ENCODE data around the gene GPX4. TPM values are rescaled to one million over a fixed set of nuclear protein-coding genes. Genes with fewer than 3 reads are reported as not detected.

The GPX4 gene
- total and polyA plus RNA-seq, 9 of the 15 experiments (the other 6 are each of a cell fraction or from before 2014, with no cell fraction given) = 61.4 to 661 (median 349) TPM

DNA sequence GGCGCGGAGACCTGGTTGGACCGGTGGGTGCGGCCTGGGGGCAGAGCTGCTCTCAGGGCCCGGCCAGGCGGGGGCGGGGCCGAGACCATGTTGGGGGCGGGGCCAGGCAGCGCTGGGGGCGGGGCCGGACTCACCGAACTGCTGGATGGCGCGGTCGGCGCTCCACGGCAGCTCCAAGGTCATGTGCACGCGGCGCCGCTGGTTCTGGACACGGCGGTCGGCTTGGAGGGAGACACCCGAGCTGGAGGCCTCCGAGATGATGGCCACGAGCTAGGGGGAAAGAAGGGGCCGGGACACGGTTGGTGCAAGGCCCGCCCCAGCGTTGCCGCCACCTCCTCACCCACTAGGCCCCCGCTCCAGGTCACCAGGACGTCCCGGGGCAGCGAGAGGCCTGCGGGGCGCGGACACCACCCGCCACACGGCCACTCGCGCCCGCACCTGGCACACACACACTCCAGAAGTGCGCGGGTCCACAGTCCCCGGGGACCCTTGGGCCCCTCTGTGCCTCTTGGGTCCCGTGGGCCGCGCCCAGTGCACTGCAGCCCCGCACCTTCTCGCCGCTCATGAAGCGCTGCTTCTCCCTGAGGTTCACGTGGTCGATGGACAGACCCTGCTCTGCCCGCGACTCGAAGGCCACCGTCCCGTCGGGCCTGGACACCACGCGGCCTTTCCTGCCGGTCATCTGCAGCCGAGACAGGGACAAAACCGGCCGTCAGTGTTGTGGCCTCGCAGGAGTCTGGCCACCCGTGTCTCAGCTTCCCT is 8.7 kb downstream of the GPX4 start (continued):
- TF ChIP-seq, protein P1, sequence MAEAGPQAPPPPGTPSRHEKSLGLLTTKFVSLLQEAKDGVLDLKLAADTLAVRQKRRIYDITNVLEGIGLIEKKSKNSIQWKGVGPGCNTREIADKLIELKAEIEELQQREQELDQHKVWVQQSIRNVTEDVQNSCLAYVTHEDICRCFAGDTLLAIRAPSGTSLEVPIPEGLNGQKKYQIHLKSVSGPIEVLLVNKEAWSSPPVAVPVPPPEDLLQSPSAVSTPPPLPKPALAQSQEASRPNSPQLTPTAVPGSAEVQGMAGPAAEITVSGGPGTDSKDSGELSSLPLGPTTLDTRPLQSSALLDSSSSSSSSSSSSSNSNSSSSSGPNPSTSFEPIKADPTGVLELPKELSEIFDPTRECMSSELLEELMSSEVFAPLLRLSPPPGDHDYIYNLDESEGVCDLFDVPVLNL (CRISPR knock-in tag; IDR thresholded peaks at IDR 0.05; ENCODE audit: low read depth) = no peak; the same call in 1 of the 2 replicates
- TF ChIP-seq, protein P2, sequence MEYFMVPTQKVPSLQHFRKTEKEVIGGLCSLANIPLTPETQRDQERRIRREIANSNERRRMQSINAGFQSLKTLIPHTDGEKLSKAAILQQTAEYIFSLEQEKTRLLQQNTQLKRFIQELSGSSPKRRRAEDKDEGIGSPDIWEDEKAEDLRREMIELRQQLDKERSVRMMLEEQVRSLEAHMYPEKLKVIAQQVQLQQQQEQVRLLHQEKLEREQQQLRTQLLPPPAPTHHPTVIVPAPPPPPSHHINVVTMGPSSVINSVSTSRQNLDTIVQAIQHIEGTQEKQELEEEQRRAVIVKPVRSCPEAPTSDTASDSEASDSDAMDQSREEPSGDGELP (CRISPR knock-in tag; IDR thresholded peaks at IDR 0.05; ENCODE audit: borderline replicate concordance) = peak; percentile 49
- no peak for TF ChIP-seq PML (IDR thresholded peaks at IDR 0.05; ENCODE audit: low read length)
- no peak for TF ChIP-seq ZNF696 (CRISPR knock-in tag; conservative IDR thresholded peaks at IDR 0.05)
- TF ChIP-seq DACH1 (IDR thresholded peaks at IDR 0.05; ENCODE audit: partially characterized antibody) = no peak
- TF ChIP-seq SMARCA5 (IDR thresholded peaks at IDR 0.05) = no peak
- TF ChIP-seq, protein P3, sequence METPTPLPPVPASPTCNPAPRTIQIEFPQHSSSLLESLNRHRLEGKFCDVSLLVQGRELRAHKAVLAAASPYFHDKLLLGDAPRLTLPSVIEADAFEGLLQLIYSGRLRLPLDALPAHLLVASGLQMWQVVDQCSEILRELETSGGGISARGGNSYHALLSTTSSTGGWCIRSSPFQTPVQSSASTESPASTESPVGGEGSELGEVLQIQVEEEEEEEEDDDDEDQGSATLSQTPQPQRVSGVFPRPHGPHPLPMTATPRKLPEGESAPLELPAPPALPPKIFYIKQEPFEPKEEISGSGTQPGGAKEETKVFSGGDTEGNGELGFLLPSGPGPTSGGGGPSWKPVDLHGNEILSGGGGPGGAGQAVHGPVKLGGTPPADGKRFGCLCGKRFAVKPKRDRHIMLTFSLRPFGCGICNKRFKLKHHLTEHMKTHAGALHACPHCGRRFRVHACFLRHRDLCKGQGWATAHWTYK (CRISPR knock-in tag; IDR thresholded peaks at IDR 0.05) = no peak
- no peak for TF ChIP-seq BCL6 (CRISPR knock-in tag; IDR thresholded peaks at IDR 0.05)
- TF ChIP-seq FUS (optimal IDR thresholded peaks at IDR 0.05; ENCODE audit: low read depth, low read length) = peak; percentile 54
- TF ChIP-seq ZNF174 (CRISPR knock-in tag; IDR thresholded peaks at IDR 0.05) = no peak
- no peak for TF ChIP-seq SIN3B (IDR thresholded peaks at IDR 0.05; ENCODE audit: low read depth)
- TF ChIP-seq KDM1A (IDR thresholded peaks at IDR 0.05) = no peak
- TF ChIP-seq, protein P4, sequence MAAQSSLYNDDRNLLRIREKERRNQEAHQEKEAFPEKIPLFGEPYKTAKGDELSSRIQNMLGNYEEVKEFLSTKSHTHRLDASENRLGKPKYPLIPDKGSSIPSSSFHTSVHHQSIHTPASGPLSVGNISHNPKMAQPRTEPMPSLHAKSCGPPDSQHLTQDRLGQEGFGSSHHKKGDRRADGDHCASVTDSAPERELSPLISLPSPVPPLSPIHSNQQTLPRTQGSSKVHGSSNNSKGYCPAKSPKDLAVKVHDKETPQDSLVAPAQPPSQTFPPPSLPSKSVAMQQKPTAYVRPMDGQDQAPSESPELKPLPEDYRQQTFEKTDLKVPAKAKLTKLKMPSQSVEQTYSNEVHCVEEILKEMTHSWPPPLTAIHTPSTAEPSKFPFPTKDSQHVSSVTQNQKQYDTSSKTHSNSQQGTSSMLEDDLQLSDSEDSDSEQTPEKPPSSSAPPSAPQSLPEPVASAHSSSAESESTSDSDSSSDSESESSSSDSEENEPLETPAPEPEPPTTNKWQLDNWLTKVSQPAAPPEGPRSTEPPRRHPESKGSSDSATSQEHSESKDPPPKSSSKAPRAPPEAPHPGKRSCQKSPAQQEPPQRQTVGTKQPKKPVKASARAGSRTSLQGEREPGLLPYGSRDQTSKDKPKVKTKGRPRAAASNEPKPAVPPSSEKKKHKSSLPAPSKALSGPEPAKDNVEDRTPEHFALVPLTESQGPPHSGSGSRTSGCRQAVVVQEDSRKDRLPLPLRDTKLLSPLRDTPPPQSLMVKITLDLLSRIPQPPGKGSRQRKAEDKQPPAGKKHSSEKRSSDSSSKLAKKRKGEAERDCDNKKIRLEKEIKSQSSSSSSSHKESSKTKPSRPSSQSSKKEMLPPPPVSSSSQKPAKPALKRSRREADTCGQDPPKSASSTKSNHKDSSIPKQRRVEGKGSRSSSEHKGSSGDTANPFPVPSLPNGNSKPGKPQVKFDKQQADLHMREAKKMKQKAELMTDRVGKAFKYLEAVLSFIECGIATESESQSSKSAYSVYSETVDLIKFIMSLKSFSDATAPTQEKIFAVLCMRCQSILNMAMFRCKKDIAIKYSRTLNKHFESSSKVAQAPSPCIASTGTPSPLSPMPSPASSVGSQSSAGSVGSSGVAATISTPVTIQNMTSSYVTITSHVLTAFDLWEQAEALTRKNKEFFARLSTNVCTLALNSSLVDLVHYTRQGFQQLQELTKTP (IDR thresholded peaks at IDR 0.05; ENCODE audit: low read depth in 1 of 2, partially characterized antibody in 2 of 2) = no peak
- no peak for TF ChIP-seq MED1 (CRISPR knock-in tag; IDR thresholded peaks at IDR 0.05; ENCODE audit: borderline replicate concordance)
- no peak for TF ChIP-seq ZNF76 (CRISPR knock-in tag; IDR thresholded peaks at IDR 0.05; ENCODE audit: borderline replicate concordance)
- TF ChIP-seq CBX1 (IDR thresholded peaks at IDR 0.05; ENCODE audit: low read depth) = no peak
- TF ChIP-seq ZNF239 (CRISPR knock-in tag; IDR thresholded peaks at IDR 0.05) = no peak
- no peak for TF ChIP-seq HDAC3 (IDR thresholded peaks at IDR 0.05; ENCODE audit: borderline replicate concordance, partially characterized antibody)
- TF ChIP-seq NFIC (IDR thresholded peaks at IDR 0.05) = 0 out of 2 replicates have a peak, but pooled peaks have one; percentile 10
- TF ChIP-seq HIVEP1 (CRISPR knock-in tag; IDR thresholded peaks at IDR 0.05) = no peak
